Middle frontal gyrus (tissue), 1 donor: ENCODE results near the gene ZNF30.
"Not testable (repeated sequence)": the region's sequence is repeated elsewhere in the genome, so short reads cannot be mapped to it uniquely, and the experiment has no call there.

Experiments
- DNase-seq: peaks from one replicate; pipeline ENCODE4 v3.0.0-alpha.2; 2015; ENCODE audit warnings: low spot score; ENCODE audit errors: extremely low spot score

ZNF30 gene

GRCh38 chr19:34926685-34927375 is at the start of gene ZNF30:
Gene ZNF30 (plus strand): TSS chr19:34926903. CDS start chr19:34929948, 3,045 bp downstream.
- DNase-seq = peak; percentile 89

- no peak for DNase-seq
Observed at GRCh38 chr19:34879563-34879962, 47.1 kb upstream of the ZNF30 start.

GRCh38 chr19:34880034-34880433 is 46.7 kb upstream of the ZNF30 start:
- DNase-seq = no peak

- DNase-seq = no peak
Observed at GRCh38 chr19:34881982-34882381, 44.7 kb upstream of the ZNF30 start.

GRCh38 chr19:34888091-34888490 is 38.6 kb upstream of the ZNF30 start:
- no peak for DNase-seq

GRCh38 chr19:34900245-34900644 is 26.5 kb upstream of the ZNF30 start:
- DNase-seq = no peak

- no peak for DNase-seq
Observed at GRCh38 chr19:34904664-34905527, 21.8 kb upstream of the ZNF30 start.

GRCh38 chr19:34910770-34911169 is 15.9 kb upstream of the ZNF30 start:
- no peak for DNase-seq

- DNase-seq = not testable (repeated sequence)
Observed at GRCh38 chr19:34917144-34917543, 9.6 kb upstream of the ZNF30 start.

- no peak for DNase-seq
Observed at GRCh38 chr19:34918190-34918589, 8.5 kb upstream of the ZNF30 start.

GRCh38 chr19:34920090-34920786 is 6.5 kb upstream of the ZNF30 start:
- DNase-seq = not testable (repeated sequence)

- DNase-seq = no peak
Observed at GRCh38 chr19:34925278-34925855, 1.3 kb upstream of the ZNF30 start.

- no peak for DNase-seq
Observed at GRCh38 chr19:34926361-34926684, 380 bp upstream of the ZNF30 start.

- no peak for DNase-seq
Observed at GRCh38 chr19:34932494-34932893, 5.8 kb downstream of the ZNF30 start.

GRCh38 chr19:34936184-34936583 is 9.5 kb downstream of the ZNF30 start:
- DNase-seq = no peak

GRCh38 chr19:34938886-34939285 is 12.2 kb downstream of the ZNF30 start:
- DNase-seq = no peak

- DNase-seq = no peak
Observed at GRCh38 chr19:34943861-34944573, 17.3 kb downstream of the ZNF30 start.

GRCh38 chr19:34953092-34953491 is 26.4 kb downstream of the ZNF30 start:
- no peak for DNase-seq

- DNase-seq = no peak
Observed at GRCh38 chr19:34957830-34958751, 31.4 kb downstream of the ZNF30 start.

GRCh38 chr19:34959021-34959420 is 32.3 kb downstream of the ZNF30 start:
- DNase-seq = no peak
